ENCODE measurements around the gene PPP1R14C.

PPP1R14C gene

GRCh38 chr6:150196942-150197745, 54.3 kb downstream of the PPP1R14C start:
- no peak for DNase-seq

GRCh38 chr6:150198532-150198931, 55.7 kb downstream of the PPP1R14C start:
- no peak for DNase-seq

GRCh38 chr6:150199241-150199640, 56.4 kb downstream of the PPP1R14C start:
- no peak for DNase-seq

- DNase-seq: no peak
Observed at GRCh38 chr6:150200428-150201100, 57.7 kb downstream of the PPP1R14C start.

GRCh38 chr6:150201285-150201684, 58.4 kb downstream of the PPP1R14C start:
- DNase-seq: no peak

GRCh38 chr6:150201772-150202329, 59.0 kb downstream of the PPP1R14C start:
- DNase-seq: no peak

- no peak for DNase-seq
Observed at GRCh38 chr6:150202404-150202803, 59.6 kb downstream of the PPP1R14C start.

- no peak for DNase-seq
Observed at GRCh38 chr6:150202934-150203333, 60.1 kb downstream of the PPP1R14C start.

- no peak for DNase-seq
Observed at GRCh38 chr6:150203378-150203777, 60.5 kb downstream of the PPP1R14C start.

GRCh38 chr6:150203871-150204545, 61.2 kb downstream of the PPP1R14C start:
- DNase-seq: no peak

- no peak for DNase-seq
Observed at GRCh38 chr6:150204705-150205472, 62.0 kb downstream of the PPP1R14C start.

- DNase-seq: no peak
Observed at GRCh38 chr6:150207931-150208570, 65.2 kb downstream of the PPP1R14C start.

- DNase-seq: no peak
Observed at GRCh38 chr6:150208611-150209352, 65.9 kb downstream of the PPP1R14C start.

GRCh38 chr6:150209415-150209814, 66.6 kb downstream of the PPP1R14C start:
- DNase-seq: no peak

- no peak for DNase-seq
Observed at GRCh38 chr6:150211700-150212511, 69.1 kb downstream of the PPP1R14C start.

GRCh38 chr6:150212778-150213177, 69.9 kb downstream of the PPP1R14C start:
- no peak for DNase-seq

- DNase-seq: no peak
Observed at GRCh38 chr6:150213301-150213700, 70.5 kb downstream of the PPP1R14C start.

GRCh38 chr6:150214310-150214709, 71.5 kb downstream of the PPP1R14C start:
- DNase-seq: no peak

- DNase-seq: no peak
Observed at GRCh38 chr6:150220634-150221551, 78.0 kb downstream of the PPP1R14C start.
